ENCODE data around the gene DPF3. TPM values are rescaled to one million over a fixed set of nuclear protein-coding genes. Genes with fewer than 3 reads are reported as not detected.

Gene DPF3
- polyA plus RNA-seq, 2 of the 4 experiments (the other 2 are of a cell fraction): 0.05 to 0.09 TPM

- no peak for ATAC-seq
- no peak overlapping the region for H3K27ac ChIP-seq
- TF ChIP-seq HEYL (CRISPR knock-in tag; IDR thresholded peaks at IDR 0.05) (no peak), FOSB (CRISPR knock-in tag; IDR thresholded peaks at IDR 0.05) (no peak), EHMT2 (IDR thresholded peaks at IDR 0.05; ENCODE audit: low read depth) (no peak), KDM5A (IDR thresholded peaks at IDR 0.05) (no peak), HMGXB4 (CRISPR knock-in tag; IDR thresholded peaks at IDR 0.05; ENCODE audit: borderline replicate concordance) (no peak), CEBPB (IDR thresholded peaks at IDR 0.05) (no peak), ATOH8 (CRISPR knock-in tag; IDR thresholded peaks at IDR 0.05; ENCODE audit: low read depth) (no peak), HES2 (IDR thresholded peaks at IDR 0.05) (no peak), RNF2 (IDR thresholded peaks at IDR 0.05; ENCODE audit: borderline replicate concordance, low read depth) (no peak), RARB (CRISPR knock-in tag; IDR thresholded peaks at IDR 0.05) (no peak), HOXB5 (CRISPR knock-in tag; IDR thresholded peaks at IDR 0.05) (no peak), FOXS1 (CRISPR knock-in tag; IDR thresholded peaks at IDR 0.05) (no peak), ZSCAN20 (CRISPR knock-in tag; IDR thresholded peaks at IDR 0.05) (no peak), SREBF2 (IDR thresholded peaks at IDR 0.05) (no peak)
- H3K4me2 ChIP-seq: no peak overlapping the region
- H3K4me1 ChIP-seq: no peaks in the 10 kb centered on the region
- 64% methylated on average over 7 of the region's 9 CpGs for WGBS (ENCODE audit: missing lambda C conversion rate)
- ChIA-PET POLR2A (no interaction called here), CTCF (interaction anchor here (1.1 to 1.5 kb wide), 2 partner anchors 22 to 66 kb away, joined by 4 to 5 read pairs; no protein-coding TSS in a partner anchor)
- no peaks in the 10 kb centered on the region for H3K9me3 ChIP-seq
- no peak for FAIRE-seq
- no peak for DNase-seq (ENCODE audit: low read depth in 1 of 2, low spot score in 1 of 2)
- H3K4me3 ChIP-seq: no peak overlapping the region
Measured at GRCh38 chr14:72573725-72574417, 320.0 kb downstream of the DPF3 start.

Small RNAs within 50 kb of the gene (small RNA-seq; reads per million reads assigned to genes)
- gene RF00019: 0 reads per million in 6 experiments

Other genes starting within 250 kb of the DPF3 start
- gene DCAF4, start 32.4 kb upstream of the DPF3 start, polyA plus RNA-seq (2011; rRNA removed): 21.0 and 22.4 TPM in 2 replicates
- gene DCAF4, start 32.4 kb upstream of the DPF3 start, polyA plus RNA-seq (2017; fragmentation: RNase III; extraction: RNeasy Plus Mini Kit Qiagen cat#74134 plus additional on column Dnase treatment): 18.4 to 18.9 TPM (median 18.8 TPM) in 3 replicates
- gene ZFYVE1, start 133.0 kb upstream of the DPF3 start, polyA plus RNA-seq (2011; rRNA removed): 9.3 and 9.4 TPM in 2 replicates
- 5.8 to 7.4 TPM (median 7.4 TPM) in 3 replicates for gene ZFYVE1, start 133.0 kb upstream of the DPF3 start, polyA plus RNA-seq (2017; fragmentation: RNase III; extraction: RNeasy Plus Mini Kit Qiagen cat#74134 plus additional on column Dnase treatment)
- gene RBM25, start 164.4 kb upstream of the DPF3 start, polyA plus RNA-seq (2011; rRNA removed): 58.2 and 65.1 TPM in 2 replicates
- gene RBM25, start 164.4 kb upstream of the DPF3 start, polyA plus RNA-seq (2017; fragmentation: RNase III; extraction: RNeasy Plus Mini Kit Qiagen cat#74134 plus additional on column Dnase treatment): 73.1 to 87.2 TPM (median 87.0 TPM) in 3 replicates
- gene PSEN1, start 242.4 kb upstream of the DPF3 start, polyA plus RNA-seq (2011; rRNA removed): 21.6 and 53.0 TPM in 2 replicates
- 37.7 to 38.1 TPM (median 38.0 TPM) in 3 replicates for gene PSEN1, start 242.4 kb upstream of the DPF3 start, polyA plus RNA-seq (2017; fragmentation: RNase III; extraction: RNeasy Plus Mini Kit Qiagen cat#74134 plus additional on column Dnase treatment)

Measured in A549 (cell line).